ENCODE measurements around the gene MAU2.

DNA sequence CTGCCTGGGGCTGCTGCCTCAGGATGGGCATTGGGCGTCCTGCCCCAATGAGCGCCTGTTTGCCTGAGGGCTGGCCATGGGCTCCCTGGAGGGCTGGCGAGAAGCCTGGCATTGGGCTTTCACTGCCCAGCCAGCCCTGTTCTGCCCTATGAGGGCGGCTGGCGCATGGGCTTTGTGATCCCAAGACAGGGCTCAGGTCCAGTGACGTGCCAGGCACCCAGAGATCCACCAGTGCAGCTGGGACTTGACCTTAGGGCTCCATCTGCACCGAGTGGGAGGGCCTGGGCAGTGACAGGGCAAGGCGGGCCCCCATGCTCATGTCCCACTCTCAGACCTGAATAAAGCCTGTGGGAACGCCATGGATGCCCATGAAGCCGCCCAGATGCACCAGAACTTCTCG is 34.3 kb downstream of the MAU2 start:
- TF ChIP-seq ZSCAN29 (IDR thresholded peaks at IDR 0.05) (no peak), CTCF (IDR thresholded peaks at IDR 0.05 in 2 of 3, conservative IDR thresholded peaks at IDR 0.05 in 1 of 3; ENCODE audit: control insufficient read depth in 2 of 3, extremely low read depth in 1 of 3, insufficient read depth in 1 of 3, low read depth in 3 of 3, low read length in 3 of 3) (no peak)
